Muscle layer of duodenum (tissue), 2 donors: ENCODE data around the gene ANKRD13A.

Experiments
- H3K27ac ChIP-seq: one replicate; pipeline ENCODE4 v1.7.0; 2013; ENCODE audit warnings: mild to moderate bottlenecking, low read length
- H3K27me3 ChIP-seq: one replicate; pipeline ENCODE4 v1.7.0; 2013; ENCODE audit warnings: low read depth, mild to moderate bottlenecking, control low read depth, low read length
- H3K36me3 ChIP-seq, 2 donors: one replicate each; pipeline ENCODE4 v1.7.0; 2013; ENCODE audit warnings: low read length in 2 of 2, control low read depth in 1 of 2, mild to moderate bottlenecking in 1 of 2; ENCODE audit not compliant: insufficient read depth in 2 of 2, control insufficient read depth in 1 of 2
- H3K4me1 ChIP-seq, 2 donors: one replicate each; pipeline ENCODE4 v1.7.0; 2013; ENCODE audit warnings: low read length in 2 of 2, mild to moderate bottlenecking in 2 of 2, control low read depth in 1 of 2, moderate library complexity in 1 of 2; ENCODE audit not compliant: insufficient read depth in 2 of 2, control insufficient read depth in 1 of 2
- H3K4me3 ChIP-seq, 2 donors: one replicate each; pipeline ENCODE4 v1.7.0; 2013; ENCODE audit warnings: low read length in 2 of 2, low read depth in 1 of 2, mild to moderate bottlenecking in 1 of 2
- H3K9me3 ChIP-seq, 2 donors: one replicate each; pipeline ENCODE4 v1.7.0; 2013; ENCODE audit warnings: low read length in 2 of 2, control low read depth in 1 of 2, mild to moderate bottlenecking in 1 of 2; ENCODE audit not compliant: control insufficient read depth in 1 of 2
- donor health status: healthy.

ANKRD13A gene

GRCh38 chr12:110088936-110089335 is 89.7 kb downstream of the ANKRD13A start:
- H3K27ac ChIP-seq: no peak overlapping the region
- H3K4me1 ChIP-seq: no peaks in the 10 kb centered on the region
- H3K36me3 ChIP-seq: no peaks in the 10 kb centered on the region
- no peaks in the 10 kb centered on the region for H3K9me3 ChIP-seq
- no peak overlapping the region for H3K4me3 ChIP-seq
- no peaks in the 10 kb centered on the region for H3K27me3 ChIP-seq
